ENCODE measurements around the gene IFIT3.
"Not testable (repeated sequence)": the region's sequence is repeated elsewhere in the genome, so short reads cannot be mapped to it uniquely, and the experiment has no call there.

Gene IFIT3

DNA sequence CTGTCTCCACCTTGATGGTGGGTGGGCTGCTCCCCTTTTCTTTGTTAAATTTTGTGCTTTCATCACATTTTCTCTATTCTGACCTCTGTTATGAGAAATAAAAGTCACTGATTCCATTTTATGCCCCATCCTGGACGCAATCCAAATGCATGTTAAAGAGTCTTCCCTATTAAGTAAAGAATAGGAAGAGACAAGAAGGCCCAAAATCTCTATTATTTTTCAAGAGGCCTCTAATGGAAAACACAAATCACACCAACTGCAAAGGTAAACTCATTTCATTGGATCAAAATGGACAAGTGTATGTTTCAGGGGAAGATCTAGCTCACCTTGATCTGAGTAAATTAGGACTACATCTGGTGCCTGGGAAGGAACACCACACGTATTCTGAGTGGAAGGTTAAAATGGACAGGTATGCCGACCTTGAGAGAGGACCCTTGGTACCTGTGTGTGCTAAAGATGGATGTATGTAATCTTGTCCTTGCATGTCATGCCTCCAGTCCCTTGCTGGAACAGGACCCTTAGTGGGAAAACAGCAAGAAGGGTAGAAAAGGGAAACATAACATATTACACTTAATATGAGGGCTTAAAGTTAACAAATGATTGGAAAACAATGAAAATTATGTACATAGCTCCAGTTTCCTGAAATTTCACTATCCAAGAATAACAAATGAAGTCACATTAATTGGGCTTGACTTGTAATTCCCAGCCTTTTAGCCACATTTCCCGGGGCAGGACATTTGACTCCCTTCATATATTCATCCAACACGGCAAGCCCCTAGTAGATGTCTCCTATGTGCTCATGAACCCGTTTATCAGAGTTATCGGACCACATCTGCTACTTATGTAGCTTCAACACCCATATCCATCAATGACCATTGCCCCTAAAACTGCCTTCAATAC is 18.4 kb upstream of the IFIT3 start:
- DNase-seq (ENCODE audit: extremely low read depth, low read depth), result no peak
- TF ChIP-seq, protein P1, sequence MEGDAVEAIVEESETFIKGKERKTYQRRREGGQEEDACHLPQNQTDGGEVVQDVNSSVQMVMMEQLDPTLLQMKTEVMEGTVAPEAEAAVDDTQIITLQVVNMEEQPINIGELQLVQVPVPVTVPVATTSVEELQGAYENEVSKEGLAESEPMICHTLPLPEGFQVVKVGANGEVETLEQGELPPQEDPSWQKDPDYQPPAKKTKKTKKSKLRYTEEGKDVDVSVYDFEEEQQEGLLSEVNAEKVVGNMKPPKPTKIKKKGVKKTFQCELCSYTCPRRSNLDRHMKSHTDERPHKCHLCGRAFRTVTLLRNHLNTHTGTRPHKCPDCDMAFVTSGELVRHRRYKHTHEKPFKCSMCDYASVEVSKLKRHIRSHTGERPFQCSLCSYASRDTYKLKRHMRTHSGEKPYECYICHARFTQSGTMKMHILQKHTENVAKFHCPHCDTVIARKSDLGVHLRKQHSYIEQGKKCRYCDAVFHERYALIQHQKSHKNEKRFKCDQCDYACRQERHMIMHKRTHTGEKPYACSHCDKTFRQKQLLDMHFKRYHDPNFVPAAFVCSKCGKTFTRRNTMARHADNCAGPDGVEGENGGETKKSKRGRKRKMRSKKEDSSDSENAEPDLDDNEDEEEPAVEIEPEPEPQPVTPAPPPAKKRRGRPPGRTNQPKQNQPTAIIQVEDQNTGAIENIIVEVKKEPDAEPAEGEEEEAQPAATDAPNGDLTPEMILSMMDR (IDR thresholded peaks at IDR 0.05; ENCODE audit: low read depth, low read length), result no peak

DNA sequence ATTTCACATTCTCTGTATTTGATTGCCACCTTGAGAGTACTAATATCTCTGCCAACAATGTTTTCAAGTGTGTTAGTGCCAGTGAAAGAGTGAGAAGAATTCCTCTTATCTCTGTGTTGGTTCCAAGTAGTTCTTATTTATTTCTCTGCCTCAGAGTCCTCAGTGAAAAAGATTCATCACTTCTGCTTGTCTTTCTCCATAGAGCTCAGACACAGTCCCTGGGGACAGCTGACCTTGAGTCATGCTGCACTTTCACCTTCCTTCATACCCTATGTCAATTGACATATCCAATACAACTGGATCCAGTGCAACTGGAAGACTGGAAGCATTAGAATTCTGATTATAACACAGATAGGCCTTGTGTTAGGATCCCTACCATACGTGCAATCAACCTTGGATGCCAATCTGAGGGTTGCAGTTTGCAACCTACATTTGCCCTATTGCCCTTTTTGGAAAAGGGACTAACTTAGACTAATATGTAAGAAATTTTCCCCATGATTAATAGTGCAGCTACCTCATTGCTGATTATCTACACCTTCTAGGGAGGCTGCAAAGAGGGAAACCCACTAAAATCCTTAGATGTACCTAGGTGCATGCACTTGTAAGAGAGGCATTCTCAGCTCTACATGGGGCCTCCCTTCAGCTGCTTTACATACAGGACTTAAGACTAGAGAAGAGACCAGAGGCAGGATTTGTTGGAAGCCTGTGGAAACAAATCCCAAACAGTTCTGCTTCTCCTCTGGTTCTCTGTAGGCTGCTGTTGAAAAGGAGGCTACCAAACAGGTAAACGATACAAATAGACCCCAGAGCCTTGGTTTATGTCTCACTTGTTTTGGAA is 17.5 kb upstream of the IFIT3 start:
- DNase-seq (ENCODE audit: extremely low read depth, low read depth), result no peak
- TF ChIP-seq, protein P1 (IDR thresholded peaks at IDR 0.05; ENCODE audit: low read depth, low read length), result no peak

DNA sequence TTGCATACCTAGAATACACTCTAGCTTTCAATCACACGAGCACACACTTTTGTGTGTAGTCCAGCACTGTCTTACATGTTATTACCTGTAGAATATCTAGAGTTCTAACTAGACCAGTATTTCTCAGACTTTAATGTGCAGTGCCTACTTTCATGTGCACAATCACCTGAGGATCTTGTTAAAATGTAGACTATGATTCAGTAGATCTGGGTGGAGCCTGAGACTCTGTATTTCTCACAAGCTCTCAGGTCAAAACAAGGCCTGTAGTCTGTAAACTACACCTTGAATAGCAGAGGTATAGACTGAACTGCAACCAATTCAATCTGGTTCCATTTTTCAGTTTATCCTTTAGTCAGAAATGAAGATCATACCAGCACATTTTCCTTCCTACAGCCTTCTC is 14.8 kb upstream of the IFIT3 start:
- DNase-seq (ENCODE audit: extremely low read depth, low read depth), result no peak
- TF ChIP-seq, protein P1 (IDR thresholded peaks at IDR 0.05; ENCODE audit: low read depth, low read length), result no peak

DNA sequence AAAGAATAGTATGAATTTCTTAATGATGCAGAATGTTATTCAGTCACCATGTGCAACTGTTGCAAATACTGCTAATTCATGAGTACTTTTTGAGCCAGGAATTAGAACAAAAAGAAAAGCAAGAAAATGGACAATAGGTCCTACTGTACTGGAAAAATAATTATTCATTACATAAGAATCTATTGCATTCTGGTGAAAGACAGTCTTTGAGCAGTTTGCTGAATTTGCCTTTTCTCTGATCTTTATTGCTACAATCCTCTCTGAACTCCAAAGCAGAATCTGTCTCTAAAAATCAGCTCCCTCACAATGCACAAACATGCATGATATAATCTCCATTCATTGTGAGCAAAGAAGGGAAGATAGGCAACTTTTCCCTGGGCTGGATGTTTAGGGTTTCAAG is 13.1 kb upstream of the IFIT3 start:
- TF ChIP-seq, protein P1 (IDR thresholded peaks at IDR 0.05; ENCODE audit: low read depth, low read length), result no peak
- no peak for DNase-seq (ENCODE audit: extremely low read depth, low read depth)

DNA sequence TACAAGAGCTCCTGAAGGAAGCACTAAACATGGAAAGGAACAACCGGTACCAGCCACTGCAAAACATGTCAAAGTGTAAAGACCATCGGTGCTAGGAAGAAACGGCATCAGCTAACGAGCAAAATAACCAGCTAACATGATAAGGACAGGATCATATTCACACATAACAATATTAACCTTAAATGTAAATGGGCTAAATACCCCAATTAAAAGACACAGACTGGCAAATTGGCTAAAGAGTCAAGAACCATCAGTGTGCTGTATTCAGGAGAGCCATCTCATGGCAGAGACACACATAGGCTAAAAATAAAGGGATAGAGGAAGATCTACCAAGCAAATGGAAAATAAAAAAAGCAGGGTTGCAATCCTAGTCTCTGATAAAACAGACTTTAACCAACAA is 9.8 kb upstream of the IFIT3 start:
- DNase-seq (ENCODE audit: extremely low read depth, low read depth), result not testable (repeated sequence)

DNA sequence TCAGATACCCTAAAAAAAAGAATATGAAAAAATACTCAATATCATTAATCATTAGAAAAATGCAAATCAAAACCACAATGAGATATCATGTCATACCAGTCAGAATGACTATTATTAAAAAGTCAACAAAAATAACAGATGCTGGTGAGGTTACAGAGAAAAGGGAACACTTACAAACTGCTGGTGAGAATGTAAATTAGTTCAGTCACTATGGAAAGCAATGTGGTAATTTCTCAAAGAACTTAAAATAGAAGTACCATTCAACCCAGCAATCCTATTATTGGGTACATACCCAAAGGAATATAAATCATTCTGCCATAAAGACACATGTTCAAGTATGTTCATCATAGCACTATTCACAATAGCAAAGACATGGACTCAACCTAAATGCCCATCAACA is 2.7 kb upstream of the IFIT3 start:
- DNase-seq (ENCODE audit: extremely low read depth, low read depth), result not testable (repeated sequence)

DNA sequence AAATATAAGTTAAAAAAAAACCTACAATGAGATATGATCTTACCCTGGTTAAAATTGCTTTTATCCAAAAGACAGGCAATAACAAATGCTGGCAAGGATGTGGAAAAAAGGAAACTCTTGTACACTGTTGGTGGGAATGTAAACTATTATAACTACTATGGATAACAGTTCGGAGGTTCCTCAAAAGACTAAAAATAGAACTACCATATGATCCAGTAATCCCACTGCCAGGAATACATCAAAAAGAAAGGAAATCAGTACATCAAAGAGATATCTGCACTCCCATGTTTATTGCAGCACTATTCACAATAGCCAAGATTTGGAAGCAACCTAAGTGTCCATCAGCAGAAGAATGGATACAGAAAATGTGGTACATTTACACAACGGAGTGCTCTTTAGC is 1.9 kb upstream of the IFIT3 start:
- DNase-seq (ENCODE audit: extremely low read depth, low read depth), result not testable (repeated sequence)

DNA sequence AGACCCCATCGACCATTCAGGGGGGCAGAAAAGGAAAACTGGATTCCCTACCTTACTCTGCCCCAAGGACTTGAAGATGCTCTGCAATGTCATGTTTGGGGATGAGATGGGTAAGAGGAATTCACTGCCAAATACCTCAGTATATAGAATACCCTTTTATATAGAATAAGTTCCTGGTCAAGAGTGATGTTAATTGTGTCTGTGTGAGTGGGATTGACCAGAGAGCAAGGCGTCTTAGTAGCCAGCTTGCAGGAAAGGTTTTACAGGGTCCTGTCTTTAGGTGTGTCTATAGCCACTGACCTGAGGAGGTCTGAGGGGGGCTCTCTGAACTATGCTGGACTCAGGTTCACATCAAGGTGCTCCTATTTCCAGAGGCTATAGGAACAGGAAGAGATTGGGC is 1.4 kb downstream of the IFIT3 start:
- TF ChIP-seq, protein P1 (IDR thresholded peaks at IDR 0.05; ENCODE audit: low read depth, low read length), result no peak

DNA sequence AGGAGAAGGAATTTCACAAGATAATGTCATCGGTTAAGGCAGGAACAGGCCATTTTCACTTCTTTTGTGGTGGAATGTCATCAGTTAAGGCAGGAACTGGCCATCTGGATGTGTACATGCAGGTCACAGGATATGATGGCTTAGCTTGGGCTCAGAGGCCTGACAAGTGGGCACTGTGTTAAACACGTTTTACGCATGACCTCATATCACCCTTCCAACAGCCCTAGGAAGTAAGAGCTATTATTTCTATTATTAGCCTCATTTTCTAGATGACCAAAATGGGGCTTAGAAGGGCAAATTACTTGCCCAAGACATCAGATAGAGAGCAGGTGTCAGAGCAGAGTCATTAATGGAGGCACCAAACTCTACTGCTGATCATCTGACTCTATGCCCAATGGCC is 2.2 kb downstream of the IFIT3 start:
- not testable (repeated sequence) for DNase-seq (ENCODE audit: extremely low read depth, low read depth)

More for the DNA sequence above, 1.4 kb downstream of the IFIT3 start:
- no peak for DNase-seq (ENCODE audit: extremely low read depth, low read depth)
